Uterus (tissue), 2 donors: ENCODE measurements around the gene BRAF.

ENCODE experiments used
- POLR2A ChIP-seq, 2 donors: fragments of 450-650 bp; IDR thresholded peaks; one replicate each; pipeline ENCODE4 v1.6.1; 2016; ENCODE audit warnings: antibody characterized with exemption in 2 of 2, mild to moderate bottlenecking in 1 of 2, moderate library complexity in 1 of 2
- TF ChIP-seq, protein P1 (sequence below), 4 experiments: fragments of 200-600 bp in 2 of 4; fragments of 450-650 bp in 2 of 4; sonication (generic) in 2 of 4; IDR thresholded peaks; one replicate each; pipeline ENCODE4 v1.5.1; 2016 to 2019; ENCODE audit warnings: antibody characterized with exemption in 4 of 4, mild to moderate bottlenecking in 2 of 4, moderate library complexity in 1 of 4

DNA sequence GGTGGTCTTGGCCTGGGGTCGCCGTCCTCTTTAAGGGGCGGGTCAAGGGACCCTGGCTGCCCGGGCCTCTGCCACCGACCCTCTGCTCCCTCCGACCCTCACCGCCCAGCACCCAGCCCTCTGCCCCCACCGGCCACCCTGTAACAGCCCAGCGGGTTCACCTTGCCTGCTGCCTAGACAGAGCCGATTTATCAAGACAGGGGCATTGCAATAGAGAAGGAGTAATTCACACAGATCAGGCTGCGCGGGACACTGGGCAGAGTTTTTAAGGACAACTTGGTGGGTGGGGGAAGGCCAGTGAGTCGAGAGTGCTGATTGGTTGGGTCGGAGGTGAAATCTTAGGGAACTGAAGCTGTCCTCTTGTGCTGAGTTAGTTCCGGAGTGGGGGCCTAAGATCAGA lies 252.8 kb downstream of the BRAF start:
- TF ChIP-seq, protein P1, sequence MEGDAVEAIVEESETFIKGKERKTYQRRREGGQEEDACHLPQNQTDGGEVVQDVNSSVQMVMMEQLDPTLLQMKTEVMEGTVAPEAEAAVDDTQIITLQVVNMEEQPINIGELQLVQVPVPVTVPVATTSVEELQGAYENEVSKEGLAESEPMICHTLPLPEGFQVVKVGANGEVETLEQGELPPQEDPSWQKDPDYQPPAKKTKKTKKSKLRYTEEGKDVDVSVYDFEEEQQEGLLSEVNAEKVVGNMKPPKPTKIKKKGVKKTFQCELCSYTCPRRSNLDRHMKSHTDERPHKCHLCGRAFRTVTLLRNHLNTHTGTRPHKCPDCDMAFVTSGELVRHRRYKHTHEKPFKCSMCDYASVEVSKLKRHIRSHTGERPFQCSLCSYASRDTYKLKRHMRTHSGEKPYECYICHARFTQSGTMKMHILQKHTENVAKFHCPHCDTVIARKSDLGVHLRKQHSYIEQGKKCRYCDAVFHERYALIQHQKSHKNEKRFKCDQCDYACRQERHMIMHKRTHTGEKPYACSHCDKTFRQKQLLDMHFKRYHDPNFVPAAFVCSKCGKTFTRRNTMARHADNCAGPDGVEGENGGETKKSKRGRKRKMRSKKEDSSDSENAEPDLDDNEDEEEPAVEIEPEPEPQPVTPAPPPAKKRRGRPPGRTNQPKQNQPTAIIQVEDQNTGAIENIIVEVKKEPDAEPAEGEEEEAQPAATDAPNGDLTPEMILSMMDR (IDR thresholded peaks at IDR 0.05) = no peak
- TF ChIP-seq POLR2A (IDR thresholded peaks at IDR 0.05) = no peak
